K562 (cell line): ENCODE results near the gene PSD2. TPM values are rescaled to one million over a fixed set of nuclear protein-coding genes. Genes with fewer than 3 reads are reported as not detected.

Experiments
- DNMT1 ChIP-seq: fragments of 450-650 bp; IDR thresholded peaks from 2 replicates; pipeline ENCODE4 v1.6.1; 2016; ENCODE audit warnings: antibody characterized with exemption, mild to moderate bottlenecking
- ELF2 ChIP-seq: fragments of 250-450 bp; sonication (Bioruptor Pico); IDR thresholded peaks from 2 replicates; pipeline ENCODE4 v1.5.0; 2021; ENCODE audit warnings: mild to moderate bottlenecking
- ETS2 ChIP-seq: IDR thresholded peaks from 2 replicates; pipeline ENCODE4 v1.6.1; 2016; ENCODE audit warnings: borderline replicate concordance, missing genetic modification characterization, mild to moderate bottlenecking, moderate library complexity, missing compliant biosample characterization; ENCODE audit not compliant: poor library complexity, severe bottlenecking
- FOXJ2 ChIP-seq: fragments of 200-800 bp; sonication (Bioruptor generic); IDR thresholded peaks from 2 replicates; pipeline ENCODE4 v1.6.1; 2016; ENCODE audit warnings: missing genetic modification characterization, missing compliant biosample characterization
- HLTF ChIP-seq: fragments of 450-650 bp; IDR thresholded peaks from 2 replicates; pipeline ENCODE4 v1.6.1; 2016
- KAT2B ChIP-seq: IDR thresholded peaks from one replicate; pipeline ENCODE4 v1.6.1; 2012; ENCODE audit warnings: low read depth, mild to moderate bottlenecking, control low read depth, inconsistent platforms, low read length, moderate library complexity
- MAFF ChIP-seq: IDR thresholded peaks from 2 replicates; pipeline ENCODE4 v1.6.1; 2012; ENCODE audit warnings: low read length, improper control_type of control experiment
- MIER1 ChIP-seq: fragments of 450-650 bp; IDR thresholded peaks from 2 replicates; pipeline ENCODE4 v1.6.1; 2016; ENCODE audit warnings: antibody characterized with exemption, mild to moderate bottlenecking, low read depth
- NFIC ChIP-seq: fragments of 450-650 bp; IDR thresholded peaks from 2 replicates; pipeline ENCODE4 v1.6.1; 2017; ENCODE audit warnings: mild to moderate bottlenecking, inconsistent platforms
- POLR3A ChIP-seq: IDR thresholded peaks from 2 replicates; pipeline ENCODE4 v1.6.1; 2011; ENCODE audit warnings: borderline replicate concordance, mild to moderate bottlenecking, moderate library complexity; ENCODE audit not compliant: insufficient read length, insufficient read depth; ENCODE audit errors: extremely low read depth
- RAD51 ChIP-seq: fragments of 450-650 bp; IDR thresholded peaks from 2 replicates; pipeline ENCODE4 v1.7.1; 2016; ENCODE audit warnings: low read depth, mild to moderate bottlenecking, borderline replicate concordance
- RBM17 ChIP-seq: fragments of 200-400 bp; formaldehyde crosslinking; IDR thresholded peaks from 2 replicates; pipeline ENCODE4 v1.6.1; 2017; ENCODE audit warnings: low read depth, mild to moderate bottlenecking, low read length, borderline replicate concordance
- TAF9B ChIP-seq: fragments of 450-650 bp; IDR thresholded peaks from 2 replicates; pipeline ENCODE4 v1.6.1; 2018; ENCODE audit warnings: mild to moderate bottlenecking; ENCODE audit not compliant: partially characterized antibody
- ZNF217 ChIP-seq: sonication (generic); formaldehyde crosslinking; IDR thresholded peaks from 2 replicates; pipeline ENCODE4 v1.8.0; 2022; ENCODE audit warnings: mild to moderate bottlenecking, missing genetic modification reagents
- ZNF347 ChIP-seq: fragments of 450-650 bp; formaldehyde crosslinking; IDR thresholded peaks from 2 replicates; pipeline ENCODE4 v1.4.0; 2020; ENCODE audit warnings: low read depth, mild to moderate bottlenecking, moderate library complexity
- ZNF551 ChIP-seq: fragments of 250-450 bp; sonication (Bioruptor Pico); IDR thresholded peaks from 2 replicates; pipeline ENCODE4 v1.5.0; 2021; ENCODE audit warnings: mild to moderate bottlenecking, moderate library complexity
- polyA plus RNA-seq, 8 experiments: library from polyadenylated mRNA; depleted of rRNA in 4 of 8; stranded (reverse) in 5 of 8; unstranded in 3 of 8; fragments of >200 nt; fragmentation: Nextera tagmentation in 2 of 8; fragmentation: Illumina TruSeq in 1 of 8; extraction: Ambion mirVana in 2 of 8; extraction: Trizol in 1 of 8; gene quantifications; 2 replicates each; pipeline versions ENCODE4 v1.2.1 to v1.2.3, GENCODE V29; 2011 to 2014; ENCODE audit warnings: inconsistent platforms in 1 of 8, missing spikeins in 1 of 8
- total RNA-seq, 7 experiments: library from RNA; depleted of rRNA in 6 of 7; stranded (reverse); fragments of >200 nt in 6 of 7; fragmentation: Illumina TruSeq in 2 of 7; extraction: Trizol in 2 of 7; gene quantifications; 2 replicates each; pipeline versions ENCODE4 v1.2.1 to v1.2.3, GENCODE V29; 2011 to 2021; ENCODE audit warnings: low replicate concordance in 1 of 7
- TF ChIP-seq, protein P1 (sequence below): fragments of 250-450 bp; sonication (Bioruptor Pico); IDR thresholded peaks from 2 replicates; pipeline ENCODE4 v1.4.0; 2020
- TF ChIP-seq, protein P2 (sequence below): fragments of 450-650 bp; formaldehyde crosslinking; IDR thresholded peaks from 2 replicates; pipeline ENCODE4 v1.4.0; 2022; ENCODE audit warnings: missing genetic modification characterization
- TF ChIP-seq, protein P3 (sequence below): fragments of 250-450 bp; sonication (Bioruptor Pico); IDR thresholded peaks from 2 replicates; pipeline ENCODE4 v1.4.0; 2020

PSD2 gene
- total and polyA plus RNA-seq, 9 of the 15 experiments (the other 6 are each of a cell fraction or from before 2014, with no cell fraction given), result 0.01 to 0.09 (median 0.04) TPM; not detected in 4

DNA sequence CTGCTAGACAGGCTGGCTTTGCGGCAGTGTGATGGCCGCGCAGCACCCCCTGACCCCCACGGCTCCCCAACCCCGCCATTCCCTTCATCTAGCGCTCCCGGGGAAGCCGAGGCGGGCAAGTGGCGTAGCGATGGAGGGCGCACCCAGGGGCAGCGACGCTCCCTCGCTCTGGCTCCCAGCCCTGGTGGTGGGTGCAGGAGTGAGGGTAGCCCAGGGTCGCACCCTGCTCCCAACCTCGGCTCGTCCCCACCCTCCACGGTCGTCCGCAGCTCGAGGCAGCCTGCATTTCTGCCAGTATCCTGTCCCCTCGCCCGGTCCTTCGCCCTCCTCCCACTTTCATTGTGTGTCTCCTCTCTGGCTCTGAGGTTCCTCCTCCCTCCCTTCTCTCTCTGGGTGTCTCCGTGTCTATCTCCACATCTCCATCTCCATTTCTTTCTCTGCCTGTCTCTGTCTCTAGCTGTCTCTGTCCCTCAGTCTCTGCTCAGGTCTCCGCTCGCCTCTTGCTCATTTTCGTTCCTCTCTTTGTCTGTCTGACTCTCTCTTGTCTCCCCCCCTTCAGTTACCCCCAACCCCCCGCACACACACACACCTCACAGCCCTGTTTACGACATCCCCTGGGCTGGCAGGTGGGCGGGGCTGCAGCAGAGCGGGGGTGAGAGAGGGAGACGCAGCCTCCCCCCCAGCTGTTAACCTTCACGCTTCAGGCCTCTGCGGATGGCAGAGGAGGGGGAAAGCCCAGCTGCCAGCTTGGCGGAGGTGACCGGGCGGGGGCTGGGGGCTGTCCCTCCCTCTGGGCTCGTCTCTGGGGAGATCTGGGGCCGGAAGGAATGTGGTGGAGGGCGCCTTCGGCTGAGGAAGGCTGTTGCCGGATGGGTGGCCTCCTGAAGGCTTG lies 48.7 kb upstream of the PSD2 start (continued):
- TF ChIP-seq TAF9B (no peak), NFIC (peak; percentile 17; the same call in 1 of the 2 replicates), RBM17 (no peak), DNMT1 (0 out of 2 replicates have a peak, but pooled peaks have one; percentile 74), ELF2 (CRISPR knock-in tag) (no peak), ZNF347 (no peak), ZNF551 (CRISPR knock-in tag) (no peak), MAFF (no peak), ETS2 (tag) (no peak), RAD51 (no peak), MIER1 (0 out of 2 replicates have a peak, but pooled peaks have one; percentile 20), HLTF (no peak), POLR3A (no peak), FOXJ2 (tag) (no peak), ZNF217 (no peak), KAT2B (no peak)
- TF ChIP-seq, protein P1, sequence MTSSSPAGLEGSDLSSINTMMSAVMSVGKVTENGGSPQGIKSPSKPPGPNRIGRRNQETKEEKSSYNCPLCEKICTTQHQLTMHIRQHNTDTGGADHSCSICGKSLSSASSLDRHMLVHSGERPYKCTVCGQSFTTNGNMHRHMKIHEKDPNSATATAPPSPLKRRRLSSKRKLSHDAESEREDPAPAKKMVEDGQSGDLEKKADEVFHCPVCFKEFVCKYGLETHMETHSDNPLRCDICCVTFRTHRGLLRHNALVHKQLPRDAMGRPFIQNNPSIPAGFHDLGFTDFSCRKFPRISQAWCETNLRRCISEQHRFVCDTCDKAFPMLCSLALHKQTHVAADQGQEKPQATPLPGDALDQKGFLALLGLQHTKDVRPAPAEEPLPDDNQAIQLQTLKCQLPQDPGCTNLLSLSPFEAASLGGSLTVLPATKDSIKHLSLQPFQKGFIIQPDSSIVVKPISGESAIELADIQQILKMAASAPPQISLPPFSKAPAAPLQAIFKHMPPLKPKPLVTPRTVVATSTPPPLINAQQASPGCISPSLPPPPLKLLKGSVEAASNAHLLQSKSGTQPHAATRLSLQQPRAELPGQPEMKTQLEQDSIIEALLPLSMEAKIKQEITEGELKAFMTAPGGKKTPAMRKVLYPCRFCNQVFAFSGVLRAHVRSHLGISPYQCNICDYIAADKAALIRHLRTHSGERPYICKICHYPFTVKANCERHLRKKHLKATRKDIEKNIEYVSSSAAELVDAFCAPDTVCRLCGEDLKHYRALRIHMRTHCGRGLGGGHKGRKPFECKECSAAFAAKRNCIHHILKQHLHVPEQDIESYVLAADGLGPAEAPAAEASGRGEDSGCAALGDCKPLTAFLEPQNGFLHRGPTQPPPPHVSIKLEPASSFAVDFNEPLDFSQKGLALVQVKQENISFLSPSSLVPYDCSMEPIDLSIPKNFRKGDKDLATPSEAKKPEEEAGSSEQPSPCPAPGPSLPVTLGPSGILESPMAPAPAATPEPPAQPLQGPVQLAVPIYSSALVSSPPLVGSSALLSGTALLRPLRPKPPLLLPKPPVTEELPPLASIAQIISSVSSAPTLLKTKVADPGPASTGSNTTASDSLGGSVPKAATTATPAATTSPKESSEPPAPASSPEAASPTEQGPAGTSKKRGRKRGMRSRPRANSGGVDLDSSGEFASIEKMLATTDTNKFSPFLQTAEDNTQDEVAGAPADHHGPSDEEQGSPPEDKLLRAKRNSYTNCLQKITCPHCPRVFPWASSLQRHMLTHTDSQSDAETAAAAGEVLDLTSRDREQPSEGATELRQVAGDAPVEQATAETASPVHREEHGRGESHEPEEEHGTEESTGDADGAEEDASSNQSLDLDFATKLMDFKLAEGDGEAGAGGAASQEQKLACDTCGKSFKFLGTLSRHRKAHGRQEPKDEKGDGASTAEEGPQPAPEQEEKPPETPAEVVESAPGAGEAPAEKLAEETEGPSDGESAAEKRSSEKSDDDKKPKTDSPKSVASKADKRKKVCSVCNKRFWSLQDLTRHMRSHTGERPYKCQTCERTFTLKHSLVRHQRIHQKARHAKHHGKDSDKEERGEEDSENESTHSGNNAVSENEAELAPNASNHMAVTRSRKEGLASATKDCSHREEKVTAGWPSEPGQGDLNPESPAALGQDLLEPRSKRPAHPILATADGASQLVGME (CRISPR knock-in tag), result 0 out of 2 replicates have a peak, but pooled peaks have one; percentile 57
- TF ChIP-seq, protein P2, sequence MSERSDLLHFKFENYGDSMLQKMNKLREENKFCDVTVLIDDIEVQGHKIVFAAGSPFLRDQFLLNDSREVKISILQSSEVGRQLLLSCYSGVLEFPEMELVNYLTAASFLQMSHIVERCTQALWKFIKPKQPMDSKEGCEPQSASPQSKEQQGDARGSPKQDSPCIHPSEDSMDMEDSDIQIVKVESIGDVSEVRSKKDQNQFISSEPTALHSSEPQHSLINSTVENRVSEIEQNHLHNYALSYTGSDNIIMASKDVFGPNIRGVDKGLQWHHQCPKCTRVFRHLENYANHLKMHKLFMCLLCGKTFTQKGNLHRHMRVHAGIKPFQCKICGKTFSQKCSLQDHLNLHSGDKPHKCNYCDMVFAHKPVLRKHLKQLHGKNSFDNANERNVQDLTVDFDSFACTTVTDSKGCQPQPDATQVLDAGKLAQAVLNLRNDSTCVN (CRISPR knock-in tag), result 0 out of 2 replicates have a peak, but pooled peaks have one; percentile 46
- TF ChIP-seq, protein P3, sequence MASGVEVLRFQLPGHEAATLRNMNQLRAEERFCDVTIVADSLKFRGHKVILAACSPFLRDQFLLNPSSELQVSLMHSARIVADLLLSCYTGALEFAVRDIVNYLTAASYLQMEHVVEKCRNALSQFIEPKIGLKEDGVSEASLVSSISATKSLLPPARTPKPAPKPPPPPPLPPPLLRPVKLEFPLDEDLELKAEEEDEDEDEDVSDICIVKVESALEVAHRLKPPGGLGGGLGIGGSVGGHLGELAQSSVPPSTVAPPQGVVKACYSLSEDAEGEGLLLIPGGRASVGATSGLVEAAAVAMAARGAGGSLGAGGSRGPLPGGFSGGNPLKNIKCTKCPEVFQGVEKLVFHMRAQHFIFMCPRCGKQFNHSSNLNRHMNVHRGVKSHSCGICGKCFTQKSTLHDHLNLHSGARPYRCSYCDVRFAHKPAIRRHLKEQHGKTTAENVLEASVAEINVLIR (CRISPR knock-in tag), result no peak
